Umbilical cord (tissue), 2 donors: ENCODE results near the gene L3MBTL2. TPM values are rescaled to one million over a fixed set of nuclear protein-coding genes. Genes with fewer than 3 reads are reported as not detected.
A peak's percentile ranks its signal among the peaks of the same experiment; 100 is the strongest.
"Not testable (repeated sequence)": the region's sequence is repeated elsewhere in the genome, so short reads cannot be mapped to it uniquely, and the experiment has no call there.

ENCODE experiments used
- DNase-seq: peaks from one replicate; pipeline ENCODE4 v3.0.0-alpha.2; 2015; ENCODE audit warnings: low spot score
- total RNA-seq: library from RNA; depleted of rRNA; stranded (reverse); fragments of >200 nt; gene quantifications from one replicate; pipeline ENCODE4 v1.2.3, GENCODE V29; 2014; ENCODE audit warnings: low replicate concordance; ENCODE audit not compliant: insufficient read depth

L3MBTL2 gene
- total RNA-seq = 7.9 TPM

- peak; percentile 98 for DNase-seq
These were observed at the start of gene L3MBTL2 for GRCh38 chr22:41204992-41205900. Gene L3MBTL2, plus strand, starts transcription at chr22:41205312. Its CDS starts 51 bp downstream, at chr22:41205363.

DNA sequence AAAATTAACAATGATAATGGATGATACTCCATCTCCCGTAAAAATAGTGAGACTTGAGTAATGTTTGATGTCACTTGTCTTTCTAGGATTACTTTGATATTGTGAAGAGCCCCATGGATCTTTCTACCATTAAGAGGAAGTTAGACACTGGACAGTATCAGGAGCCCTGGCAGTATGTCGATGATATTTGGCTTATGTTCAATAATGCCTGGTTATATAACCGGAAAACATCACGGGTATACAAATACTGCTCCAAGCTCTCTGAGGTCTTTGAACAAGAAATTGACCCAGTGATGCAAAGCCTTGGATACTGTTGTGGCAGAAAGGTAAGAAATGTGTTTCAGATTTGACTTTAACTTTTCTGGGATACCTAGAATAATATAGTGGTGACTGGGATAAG is 48.0 kb upstream of the L3MBTL2 start:
- no peak for DNase-seq

- no peak for DNase-seq
These were observed 36.0 kb upstream of the L3MBTL2 start for GRCh38 chr22:41169157-41169556.

- DNase-seq = no peak
These were observed 33.1 kb upstream of the L3MBTL2 start for GRCh38 chr22:41171996-41172395.

GRCh38 chr22:41175546-41175945 is 29.6 kb upstream of the L3MBTL2 start:
- no peak for DNase-seq

- no peak for DNase-seq
These were observed 28.0 kb upstream of the L3MBTL2 start for GRCh38 chr22:41177040-41177621.

GRCh38 chr22:41177622-41178424 is 27.3 kb upstream of the L3MBTL2 start:
- no peak for DNase-seq

GRCh38 chr22:41178425-41178975 is 26.6 kb upstream of the L3MBTL2 start:
- no peak for DNase-seq

GRCh38 chr22:41180362-41180761 is 24.8 kb upstream of the L3MBTL2 start:
- not testable (repeated sequence) for DNase-seq

GRCh38 chr22:41180926-41181325 is 24.2 kb upstream of the L3MBTL2 start:
- DNase-seq = no peak

DNA sequence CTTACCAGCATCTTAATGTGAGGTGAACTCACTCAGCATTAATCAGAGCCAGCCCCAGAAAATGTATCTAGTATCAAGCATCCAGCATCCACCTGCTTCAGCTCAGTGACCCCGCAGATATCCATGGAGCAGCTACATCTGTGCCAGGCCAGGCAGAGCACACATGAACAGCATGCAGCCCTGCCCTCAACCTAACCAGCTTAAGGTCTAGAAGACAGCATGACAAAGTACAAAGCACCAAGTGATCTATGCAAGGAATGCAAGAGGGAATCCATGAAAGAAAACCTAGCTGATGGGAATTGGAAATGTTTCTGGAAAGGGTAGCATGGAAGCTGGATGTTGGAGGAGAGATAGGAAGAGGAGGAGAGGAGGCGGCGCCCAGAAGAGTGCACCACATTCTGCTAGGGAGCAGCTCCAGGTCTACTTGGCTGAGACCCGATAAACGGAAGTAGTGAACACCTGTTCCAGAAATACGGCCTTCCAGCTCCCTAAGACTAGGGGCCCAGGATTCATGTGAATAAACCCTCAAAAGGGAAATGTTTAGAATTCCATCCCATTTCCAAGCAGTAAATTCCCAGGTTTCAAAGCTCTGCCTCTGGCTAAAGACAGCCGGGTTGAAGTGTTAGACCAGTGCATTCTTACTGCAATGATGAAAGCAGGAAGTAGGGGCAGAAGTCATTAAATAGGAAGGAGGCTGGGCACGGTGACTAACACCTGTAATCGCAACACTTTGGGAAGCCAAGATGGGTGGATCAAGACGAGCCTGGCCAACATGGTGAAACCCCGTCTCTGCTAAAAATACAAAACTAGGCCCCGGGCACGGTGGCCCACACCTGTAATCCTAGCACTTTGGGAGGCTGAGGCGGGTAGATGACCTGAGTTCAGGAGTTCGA is 23.5 kb upstream of the L3MBTL2 start:
- no peak for DNase-seq

DNA sequence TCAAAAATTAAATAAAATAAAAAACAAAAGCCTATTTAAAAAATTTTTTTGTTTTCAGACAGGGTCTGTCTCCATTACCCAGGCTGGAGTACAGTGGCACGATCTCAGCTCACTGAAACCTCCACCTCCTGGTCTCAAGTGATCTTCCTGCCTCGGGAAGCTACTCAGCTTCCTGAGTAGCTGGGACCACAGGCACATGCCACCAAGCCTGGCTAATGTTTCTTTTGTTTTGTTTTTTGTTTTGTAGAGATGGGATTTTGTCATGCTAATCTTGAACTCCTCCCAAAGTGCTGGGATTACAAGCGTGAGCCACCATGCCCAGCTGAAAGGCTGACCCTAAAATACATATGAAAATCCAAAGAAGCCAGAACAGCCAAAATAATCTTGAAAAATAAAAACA is 20.4 kb upstream of the L3MBTL2 start:
- no peak for DNase-seq

GRCh38 chr22:41191467-41191866 is 13.6 kb upstream of the L3MBTL2 start:
- DNase-seq = no peak

DNA sequence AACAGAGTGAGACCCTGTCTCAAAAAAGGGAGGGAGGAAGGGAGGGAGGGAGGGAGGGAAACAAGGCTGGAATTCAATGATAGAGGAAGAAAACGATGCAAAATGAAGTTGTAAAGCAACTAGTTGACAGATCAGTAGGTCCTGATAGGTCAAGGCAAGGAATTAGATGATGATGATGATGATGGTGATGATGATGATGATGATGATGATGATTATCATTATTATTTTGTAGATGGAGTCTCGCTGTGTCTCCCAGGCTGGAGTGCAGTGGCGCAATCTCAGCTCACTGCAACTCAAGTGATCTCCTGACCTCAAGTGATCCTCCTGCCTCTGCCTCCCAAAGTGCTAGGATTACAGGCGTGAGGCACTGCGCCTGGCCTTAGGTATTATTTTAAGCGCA is 11.3 kb upstream of the L3MBTL2 start:
- DNase-seq = no peak

DNA sequence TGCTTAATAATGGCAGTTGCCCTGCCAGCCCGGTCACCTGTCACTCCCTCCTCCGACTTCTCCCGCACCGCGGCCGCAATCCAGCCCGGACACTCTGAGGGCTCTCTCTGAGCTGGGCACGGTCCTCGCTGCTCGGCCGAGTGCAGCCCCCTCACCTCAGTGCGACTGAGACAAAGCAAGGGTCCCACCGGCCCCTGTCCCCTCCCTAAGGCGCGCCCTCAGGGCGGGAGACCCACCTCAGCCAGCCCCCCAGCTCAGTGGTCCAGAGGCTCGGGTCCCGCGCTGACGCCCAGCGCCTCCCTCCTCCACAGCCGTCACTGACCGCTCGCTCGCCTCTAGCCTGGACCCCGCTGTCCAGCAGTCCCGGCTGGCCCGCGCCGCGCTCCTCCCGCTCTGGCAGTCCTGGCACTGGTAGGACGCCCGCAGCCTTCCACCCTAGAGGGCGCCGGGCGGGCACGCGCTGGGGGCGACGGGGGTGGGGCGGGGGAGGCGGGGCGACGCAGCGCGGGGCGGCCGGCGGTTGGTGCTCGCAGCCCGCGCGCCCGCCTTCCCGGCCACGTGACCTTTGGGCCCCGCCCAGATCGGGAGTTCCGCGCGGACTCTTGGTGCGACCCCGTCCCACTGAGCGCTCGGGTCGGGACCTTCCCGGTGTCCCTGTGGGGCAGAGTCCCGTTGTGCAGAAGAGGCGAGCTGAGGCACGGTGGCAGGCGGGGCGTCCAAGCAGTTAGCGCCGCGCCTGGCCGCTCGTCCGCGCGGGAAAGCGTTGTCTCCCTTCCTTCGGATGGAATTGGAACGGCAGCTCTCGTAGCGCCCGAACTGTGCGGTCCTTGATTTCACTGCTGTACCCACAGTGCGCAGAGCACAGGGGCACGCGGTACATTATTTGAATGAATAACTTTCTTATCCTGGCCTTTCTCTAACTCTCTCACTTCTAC is 7.8 kb upstream of the L3MBTL2 start:
- peak; percentile 82 for DNase-seq

DNA sequence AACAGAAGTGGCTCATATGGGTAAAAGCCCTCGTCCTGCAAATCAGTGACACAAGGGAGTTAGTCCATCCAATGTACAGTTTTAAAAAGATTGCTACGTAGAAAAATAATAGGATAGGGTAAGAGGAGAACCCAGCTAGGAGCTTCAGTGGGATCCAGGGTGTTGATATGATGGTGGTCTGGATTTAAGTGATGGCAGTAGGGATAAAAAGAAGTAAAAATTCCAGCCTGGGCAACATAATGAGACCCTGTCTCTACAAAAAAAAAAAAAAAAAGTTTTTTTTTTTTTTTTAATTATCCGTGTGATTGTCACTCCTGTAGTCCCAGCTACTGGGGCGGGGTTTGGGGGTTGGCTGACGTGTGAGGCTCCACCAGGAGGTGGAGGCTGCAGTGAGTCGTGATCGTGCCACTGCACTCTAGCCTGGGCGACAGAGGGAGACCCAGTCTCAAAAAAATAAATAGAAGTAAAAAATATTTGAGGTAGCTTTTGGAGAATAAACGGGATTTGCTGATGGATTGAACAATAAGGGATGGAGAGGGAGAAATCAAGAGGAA is 7.0 kb upstream of the L3MBTL2 start:
- DNase-seq = no peak

GRCh38 chr22:41201141-41201540 is 4.0 kb upstream of the L3MBTL2 start:
- peak; percentile 37 for DNase-seq

DNA sequence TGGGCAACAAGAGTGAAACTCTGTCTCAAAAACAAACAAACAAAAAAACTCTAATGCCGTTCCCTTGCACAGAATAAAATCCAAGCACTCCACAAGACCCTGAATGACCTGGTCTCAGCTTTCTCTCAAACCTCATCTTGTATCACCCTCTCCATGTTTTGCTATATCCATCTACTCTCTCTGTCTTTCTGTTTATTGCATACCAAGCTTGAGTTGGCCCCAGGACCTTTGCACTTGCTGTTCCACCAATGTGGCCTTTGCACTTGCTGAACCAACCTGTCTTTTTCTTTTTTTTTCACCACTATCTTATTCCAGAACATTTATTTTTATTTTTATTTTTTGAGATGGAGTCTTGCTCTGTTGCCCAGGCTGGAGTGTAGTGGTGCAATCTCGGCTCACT is 2.0 kb upstream of the L3MBTL2 start:
- DNase-seq = no peak

DNA sequence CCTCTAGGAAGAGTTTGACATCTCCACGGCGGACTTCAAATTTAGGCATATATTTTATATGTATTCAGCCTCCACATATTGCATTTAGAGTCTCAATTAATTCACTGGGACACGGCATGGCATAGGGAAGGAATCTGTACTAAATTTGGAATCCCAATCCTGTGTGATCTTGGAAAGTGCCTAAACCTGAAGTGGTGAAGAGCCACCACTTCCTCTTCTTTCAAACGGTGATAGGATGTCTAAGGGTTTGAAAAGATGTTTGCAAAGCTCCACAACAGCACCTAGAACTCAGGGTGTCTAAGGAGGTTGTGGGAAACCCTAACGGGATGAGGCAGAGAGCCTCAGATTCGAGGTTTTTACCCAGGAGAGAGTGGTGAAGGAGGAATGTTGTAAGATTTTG is 1.0 kb upstream of the L3MBTL2 start:
- DNase-seq = no peak
